Neutrophil (primary cell): ENCODE data around the gene IFT172.

Experiments
- H3K27ac ChIP-seq: fragments of 200-600 bp; sonication (generic); 2 replicates; pipeline ENCODE4 v1.5.1; 2016; ENCODE audit warnings: mild to moderate bottlenecking, moderate library complexity
- H3K27me3 ChIP-seq: fragments of 200-600 bp; sonication (generic); 2 replicates; pipeline ENCODE4 v1.6.0; 2016; ENCODE audit warnings: mild to moderate bottlenecking
- H3K36me3 ChIP-seq: fragments of 200-600 bp; sonication (generic); 2 replicates; pipeline ENCODE4 v1.5.1; 2017
- H3K4me1 ChIP-seq, 2 experiments: fragments of 200-600 bp in 1 of 2; sonication (generic) in 1 of 2; 1 replicate in 1 of 2; 2 replicates in 1 of 2; pipeline versions ENCODE4 v1.5.1 to v1.6.1; 2013 to 2016; ENCODE audit warnings: low read depth in 1 of 2, low read length in 1 of 2, mild to moderate bottlenecking in 1 of 2, moderate library complexity in 1 of 2; ENCODE audit not compliant: control insufficient read depth in 1 of 2, insufficient read depth in 1 of 2
- H3K4me3 ChIP-seq, 2 experiments: fragments of 200-600 bp in 1 of 2; sonication (generic) in 1 of 2; 1 replicate in 1 of 2; 2 replicates in 1 of 2; pipeline ENCODE4 v1.5.1; 2013 to 2016; ENCODE audit warnings: low read depth in 1 of 2, low read length in 1 of 2, mild to moderate bottlenecking in 1 of 2, moderate library complexity in 1 of 2
- H3K9me3 ChIP-seq: fragments of 200-600 bp; sonication (generic); 2 replicates; pipeline ENCODE4 v1.5.1; 2016
- CTCF ChIP-seq: fragments of 200-600 bp; sonication (generic); IDR thresholded peaks from 2 replicates; pipeline ENCODE4 v1.5.1; 2016; ENCODE audit warnings: antibody characterized with exemption

IFT172 gene

GRCh38 chr2:27492557-27492956 lies 3.0 kb upstream of the IFT172 start:
- peaks cover 60% of the 10 kb centered on the region for H3K27me3 ChIP-seq
- H3K9me3 ChIP-seq = no peaks in the 10 kb centered on the region
- no peaks in the 10 kb centered on the region for H3K36me3 ChIP-seq
- H3K4me1 ChIP-seq = peaks cover 17 to 23% of the 10 kb centered on the region in 2 experiments
- TF ChIP-seq CTCF = no peak
- H3K4me3 ChIP-seq = no peak overlapping the region
- H3K27ac ChIP-seq = no peak overlapping the region

GRCh38 chr2:27489118-27489497 lies 435 bp downstream of the IFT172 start:
- no peak for TF ChIP-seq CTCF
- Histone ChIP-seq H3K36me3 (no peaks in the 10 kb centered on the region), H3K27me3 (peaks cover 25% of the 10 kb centered on the region), H3K4me1 (peaks cover 12 to 14% of the 10 kb centered on the region in 2 experiments), H3K27ac (peak overlapping the region; percentile 78), H3K4me3 (peak overlapping the region; percentile 60 to 71), H3K9me3 (no peaks in the 10 kb centered on the region)

- Histone ChIP-seq H3K27me3 (no peaks in the 10 kb centered on the region), H3K27ac (no peak overlapping the region), H3K4me1 (peaks cover 12 to 14% of the 10 kb centered on the region in 2 experiments), H3K9me3 (no peaks in the 10 kb centered on the region), H3K4me3 (no peak overlapping the region), H3K36me3 (no peaks in the 10 kb centered on the region)
- no peak for TF ChIP-seq CTCF
These were observed 4.0 kb downstream of the IFT172 start for GRCh38 chr2:27485496-27485895.

- Histone ChIP-seq H3K27ac (no peak overlapping the region), H3K36me3 (no peaks in the 10 kb centered on the region), H3K27me3 (no peaks in the 10 kb centered on the region), H3K9me3 (no peaks in the 10 kb centered on the region), H3K4me1 (no peaks in the 10 kb centered on the region), H3K4me3 (no peak overlapping the region)
- TF ChIP-seq CTCF = no peak
These were observed 17.6 kb downstream of the IFT172 start for GRCh38 chr2:27471961-27472360.

GRCh38 chr2:27464443-27464842 lies 25.1 kb downstream of the IFT172 start:
- Histone ChIP-seq H3K27me3 (no peaks in the 10 kb centered on the region), H3K27ac (no peak overlapping the region), H3K9me3 (no peaks in the 10 kb centered on the region), H3K4me3 (no peak overlapping the region), H3K4me1 (no peaks in the 10 kb centered on the region), H3K36me3 (no peaks in the 10 kb centered on the region)
- TF ChIP-seq CTCF = no peak

- Histone ChIP-seq H3K4me1 (no peaks in the 10 kb centered on the region), H3K27me3 (no peaks in the 10 kb centered on the region), H3K36me3 (peaks cover 11% of the 10 kb centered on the region), H3K27ac (no peak overlapping the region), H3K4me3 (no peak overlapping the region), H3K9me3 (no peaks in the 10 kb centered on the region)
- no peak for TF ChIP-seq CTCF
These were observed 28.4 kb downstream of the IFT172 start for GRCh38 chr2:27461118-27461517.
